Endometrial microvascular endothelial cells (primary cell): ENCODE data around the gene ZNF678. TPM values are rescaled to one million over a fixed set of nuclear protein-coding genes. Genes with fewer than 3 reads are reported as not detected.
"Not testable (repeated sequence)": the region's sequence is repeated elsewhere in the genome, so short reads cannot be mapped to it uniquely, and the experiment has no call there.

ENCODE experiments used
- in situ Hi-C: cut with HindIII; loops from 2 replicates; pipeline ENCODE4 v1.10.0; 2017; ENCODE audit warnings: low sequenced_read_pairs, low pct_unique_long_range_greater_than_20kb; ENCODE audit errors: inconsistent ontology term
- total RNA-seq: library from RNA; depleted of rRNA; stranded (reverse); fragments of >200 nt; gene quantifications from one replicate; pipeline ENCODE4 v1.2.3, GENCODE V29; 2015; ENCODE audit errors: inconsistent ontology term

ZNF678 gene
- total RNA-seq, 1 donor from 2014 or later = 2.4 TPM

- in situ Hi-C loops = no loop called here
These were observed 15.3 kb upstream of the ZNF678 start for GRCh38 chr1:227548119-227548397.

- in situ Hi-C loops = no loop called here
These were observed 14.9 kb upstream of the ZNF678 start for GRCh38 chr1:227548448-227548847.

- in situ Hi-C loops = no loop called here
These were observed 13.5 kb upstream of the ZNF678 start for GRCh38 chr1:227549892-227550291.

- in situ Hi-C loops = not testable (repeated sequence)
These were observed 11.5 kb upstream of the ZNF678 start for GRCh38 chr1:227551881-227552280.

GRCh38 chr1:227556288-227556687 is 7.1 kb upstream of the ZNF678 start:
- in situ Hi-C loops = no loop called here

- in situ Hi-C loops = no loop called here
These were observed 5.2 kb upstream of the ZNF678 start for GRCh38 chr1:227557962-227558725.

- in situ Hi-C loops = no loop called here
These were observed 4.6 kb upstream of the ZNF678 start for GRCh38 chr1:227558732-227559262.

- in situ Hi-C loops = no loop called here
These were observed 3.9 kb upstream of the ZNF678 start for GRCh38 chr1:227559499-227559898.

- in situ Hi-C loops = no loop called here
These were observed 3.4 kb upstream of the ZNF678 start for GRCh38 chr1:227559926-227560325.

- in situ Hi-C loops = no loop called here
These were observed 2.8 kb upstream of the ZNF678 start for GRCh38 chr1:227560393-227561173.

GRCh38 chr1:227561241-227561907 is 2.0 kb upstream of the ZNF678 start:
- in situ Hi-C loops = no loop called here

- in situ Hi-C loops = no loop called here
These were observed 1.3 kb upstream of the ZNF678 start for GRCh38 chr1:227562037-227562436.

GRCh38 chr1:227562933-227563323 is 428 bp upstream of the ZNF678 start:
- in situ Hi-C loops = no loop called here

- in situ Hi-C loops = no loop called here
These were observed 3.9 kb downstream of the ZNF678 start for GRCh38 chr1:227567256-227567655.

- in situ Hi-C loops = no loop called here
These were observed 5.2 kb downstream of the ZNF678 start for GRCh38 chr1:227568593-227568992.

GRCh38 chr1:227572752-227573151 is 9.4 kb downstream of the ZNF678 start:
- in situ Hi-C loops = no loop called here

- in situ Hi-C loops = no loop called here
These were observed 11.6 kb downstream of the ZNF678 start for GRCh38 chr1:227574926-227575325.

- in situ Hi-C loops = no loop called here
These were observed 12.8 kb downstream of the ZNF678 start for GRCh38 chr1:227576189-227576588.

GRCh38 chr1:227577500-227577899 is 14.1 kb downstream of the ZNF678 start:
- in situ Hi-C loops = no loop called here

GRCh38 chr1:227583354-227583753 is 20.0 kb downstream of the ZNF678 start:
- in situ Hi-C loops = no loop called here
